ENCODE measurements around the gene ADGRF1. TPM values are rescaled to one million over a fixed set of nuclear protein-coding genes. Genes with fewer than 3 reads are reported as not detected.
A peak's percentile ranks its signal among the peaks of the same experiment; 100 is the strongest.
"Not testable (repeated sequence)": the region's sequence is repeated elsewhere in the genome, so short reads cannot be mapped to it uniquely, and the experiment has no call there.

ADGRF1 gene
- total RNA-seq, 4 donors from 2014 or later, result not detected

DNA sequence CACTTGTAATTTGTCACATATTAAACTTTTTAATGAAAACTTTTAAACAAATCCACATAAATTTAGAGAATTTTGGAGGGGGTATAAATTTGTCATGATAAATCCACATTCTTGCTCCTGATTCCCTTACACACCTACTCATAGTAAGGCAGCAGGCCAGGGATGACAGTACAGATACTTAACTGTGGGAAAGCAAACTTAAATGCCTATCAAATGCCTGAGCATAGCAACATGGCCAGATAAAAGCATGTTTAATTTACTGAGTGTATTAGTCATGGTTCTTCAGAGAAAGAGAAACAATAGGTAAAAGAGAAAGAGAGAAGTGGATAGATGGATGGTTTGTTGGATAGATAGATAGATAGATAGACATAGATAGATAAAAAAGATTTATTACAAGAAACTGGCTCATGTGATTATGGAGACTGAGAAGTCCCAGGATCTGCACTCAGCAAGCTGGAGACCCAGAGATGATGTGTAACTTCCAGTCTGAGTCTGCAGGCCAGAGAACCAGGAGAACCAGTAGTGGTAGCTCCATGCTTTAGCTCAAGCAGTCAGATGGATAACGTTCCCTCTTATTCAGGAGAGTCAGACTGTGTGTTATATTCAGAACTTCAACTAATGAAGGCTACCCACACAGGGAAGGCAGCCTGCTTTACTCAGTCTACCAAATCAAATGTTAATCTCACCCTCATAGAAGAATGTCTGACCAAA, 15.9 kb upstream of the ADGRF1 start:
- TF ChIP-seq CTCF (IDR thresholded peaks at IDR 0.05 in 4 of 5, conservative IDR thresholded peaks at IDR 0.05 in 1 of 5), result no peak
- TF ChIP-seq POLR2A (IDR thresholded peaks at IDR 0.05), result no peak
- ATAC-seq (no peak), DNase-seq (no peak)
- intact Hi-C loops (cut with DNase I; ENCODE audit: low total_unique reads), result no loop called here
- H3K4me3 ChIP-seq, result no peak overlapping the region
- no peak overlapping the region for H3K27ac ChIP-seq
- in situ Hi-C loops (cut with MboI; ENCODE audit: low sequenced_read_pairs in 4 of 4), result loop anchor here in 1 of 4 donors (10.0 kb wide), 1 partner anchor 213 kb away; no protein-coding TSS in a partner anchor
- H3K36me3 ChIP-seq, result no peaks in the 10 kb centered on the region
- no peaks in the 10 kb centered on the region for H3K27me3 ChIP-seq
- H3K9me3 ChIP-seq, result no peaks in the 10 kb centered on the region
- H3K4me1 ChIP-seq, result no peaks in the 10 kb centered on the region

- intact Hi-C loops (cut with DNase I; ENCODE audit: low total_unique reads) (no loop called here), in situ Hi-C loops (cut with MboI; ENCODE audit: low sequenced_read_pairs in 4 of 4) (loop anchor here in 1 of 4 donors (10.0 kb wide), 1 partner anchor 212 kb away; no protein-coding TSS in a partner anchor)
- no peaks in the 10 kb centered on the region for H3K36me3 ChIP-seq
- TF ChIP-seq POLR2A (IDR thresholded peaks at IDR 0.05) (no peak), CTCF (IDR thresholded peaks at IDR 0.05 in 4 of 5, conservative IDR thresholded peaks at IDR 0.05 in 1 of 5) (no peak)
- H3K27me3 ChIP-seq, result no peaks in the 10 kb centered on the region
- no peaks in the 10 kb centered on the region for H3K9me3 ChIP-seq
- H3K27ac ChIP-seq, result no peak overlapping the region
- DNase-seq (no peak), ATAC-seq (no peak)
- H3K4me3 ChIP-seq, result no peak overlapping the region
- H3K4me1 ChIP-seq, result no peaks in the 10 kb centered on the region
Observed at GRCh38 chr6:47056832-47057231, 14.7 kb upstream of the ADGRF1 start.

DNA sequence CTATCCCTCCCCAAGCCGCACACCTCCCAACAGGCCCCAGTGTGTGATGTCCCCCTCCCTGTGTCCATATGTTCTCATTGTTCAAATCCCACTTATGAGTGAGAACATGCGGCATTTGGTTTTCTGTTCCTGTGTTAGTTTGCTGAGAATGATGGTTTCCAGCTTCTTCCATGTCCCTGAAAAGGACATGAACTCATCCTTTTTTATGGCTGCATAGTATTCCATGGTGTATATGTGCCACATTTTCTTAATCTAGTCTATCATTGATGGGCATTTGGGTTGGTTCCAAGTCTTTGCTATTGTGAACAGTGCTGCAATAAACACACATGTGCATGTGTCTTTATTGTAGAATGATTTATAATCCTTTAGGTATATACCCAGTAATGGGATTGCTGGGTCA, 12.2 kb upstream of the ADGRF1 start:
- H3K36me3 ChIP-seq; DNase-seq; intact Hi-C loops (cut with DNase I; ENCODE audit: low total_unique reads); H3K4me1 ChIP-seq; H3K4me3 ChIP-seq; H3K9me3 ChIP-seq; H3K27me3 ChIP-seq; H3K27ac ChIP-seq; ATAC-seq: not testable (repeated sequence)
- in situ Hi-C loops (cut with MboI; ENCODE audit: low sequenced_read_pairs in 4 of 4), result loop anchor here in 1 of 4 donors (10.0 kb wide), 1 partner anchor 210 kb away; no protein-coding TSS in a partner anchor

- Histone ChIP-seq H3K27ac (no peak overlapping the region), H3K4me3 (no peak overlapping the region), H3K9me3 (no peaks in the 10 kb centered on the region), H3K27me3 (no peaks in the 10 kb centered on the region), H3K36me3 (no peaks in the 10 kb centered on the region), H3K4me1 (no peaks in the 10 kb centered on the region)
- no peak for ATAC-seq
- intact Hi-C loops (cut with DNase I; ENCODE audit: low total_unique reads), result no loop called here
- DNase-seq, result no peak
- TF ChIP-seq POLR2A (IDR thresholded peaks at IDR 0.05), result no peak
- no peak for TF ChIP-seq CTCF (IDR thresholded peaks at IDR 0.05 in 4 of 5, conservative IDR thresholded peaks at IDR 0.05 in 1 of 5)
- in situ Hi-C loops (cut with MboI; ENCODE audit: low sequenced_read_pairs in 4 of 4), result loop anchor here in 3 of 4 donors (10.0 kb wide), 1 partner anchor 204 kb away; no protein-coding TSS in a partner anchor
Observed at GRCh38 chr6:47048638-47049037, 6.5 kb upstream of the ADGRF1 start.

- peak; percentile 5 to 18 for DNase-seq
- peak overlapping the region in 1 of 4 donors; percentile 43 for H3K27ac ChIP-seq
Observed at GRCh38 chr6:47047479-47048407, 5.6 kb upstream of the ADGRF1 start.

More at GRCh38 chr6:47047479-47048407, 5.6 kb upstream of the ADGRF1 start:
- in situ Hi-C loops (cut with MboI; ENCODE audit: low sequenced_read_pairs in 4 of 4), result loop anchor here in 3 of 4 donors (10.0 kb wide), 1 partner anchor 203 kb away; no protein-coding TSS in a partner anchor
- Histone ChIP-seq H3K4me1 (no peaks in the 10 kb centered on the region), H3K27me3 (no peaks in the 10 kb centered on the region), H3K4me3 (no peak overlapping the region), H3K9me3 (no peaks in the 10 kb centered on the region), H3K36me3 (no peaks in the 10 kb centered on the region)
- TF ChIP-seq CTCF (IDR thresholded peaks at IDR 0.05 in 4 of 5, conservative IDR thresholded peaks at IDR 0.05 in 1 of 5) (peak; percentile 56 to 77 (median 63)), POLR2A (IDR thresholded peaks at IDR 0.05) (no peak)
- intact Hi-C loops (cut with DNase I; ENCODE audit: low total_unique reads), result loop anchor here (1.0 kb wide), 1 partner anchor 198 kb away; no protein-coding TSS in a partner anchor
- peak; percentile 93 to 96 for ATAC-seq
